Activated CD4-positive, alpha-beta memory T cell treated with anti-CD3 and anti-CD28 coated beads for 36 hours (primary cell): ENCODE data around the gene SEZ6L. TPM values are rescaled to one million over a fixed set of nuclear protein-coding genes. Genes with fewer than 3 reads are reported as not detected.

Source experiments
- CTCF ChIA-PET: fragments of 350-600 bp; sonication (Branson Sonifier 250); formaldehyde crosslinking; loops from one replicate; lab custom pipeline; 2021; ENCODE audit warnings: antibody characterized with exemption, inconsistent platforms; lab: Charles Lee
- POLR2A ChIA-PET: fragments of 350-600 bp; sonication (Branson Sonifier 250); formaldehyde crosslinking; loops from one replicate; lab custom pipeline; 2021; ENCODE audit warnings: antibody characterized with exemption; lab: Charles Lee
- DNase-seq: peaks from one replicate; pipeline ENCODE4 v3.0.0-alpha.2; 2020
- H3K27ac Mint-ChIP-seq: one replicate; pipeline ENCODE4 v1.8.0; 2021; ENCODE audit warnings: mixed read lengths
- H3K27me3 Mint-ChIP-seq: one replicate; pipeline ENCODE4 v1.8.0; 2021; ENCODE audit warnings: mixed read lengths
- H3K36me3 Mint-ChIP-seq: one replicate; pipeline ENCODE4 v1.8.0; 2021; ENCODE audit warnings: mixed read lengths
- H3K4me1 Mint-ChIP-seq: one replicate; pipeline ENCODE4 v1.8.0; 2021; ENCODE audit warnings: low read depth, mixed read lengths
- H3K4me3 Mint-ChIP-seq: one replicate; pipeline ENCODE4 v1.8.0; 2021; ENCODE audit warnings: mild to moderate bottlenecking, mixed read lengths
- H3K9me3 Mint-ChIP-seq: one replicate; pipeline ENCODE4 v1.8.0; 2021; ENCODE audit warnings: mixed read lengths
- intact Hi-C: fragments of 100-400 bp; cut with micrococcal nuclease; formaldehyde crosslinking; loops from one replicate; pipeline ENCODE4 v1.15.1; 2023
- total RNA-seq, 2 experiments: library from RNA; stranded (reverse); gene quantifications; one replicate each; pipeline ENCODE4 v1.2.3, GENCODE V29; 2021

The SEZ6L gene
- total RNA-seq, 2 experiments from 2014 or later = not detected

DNA sequence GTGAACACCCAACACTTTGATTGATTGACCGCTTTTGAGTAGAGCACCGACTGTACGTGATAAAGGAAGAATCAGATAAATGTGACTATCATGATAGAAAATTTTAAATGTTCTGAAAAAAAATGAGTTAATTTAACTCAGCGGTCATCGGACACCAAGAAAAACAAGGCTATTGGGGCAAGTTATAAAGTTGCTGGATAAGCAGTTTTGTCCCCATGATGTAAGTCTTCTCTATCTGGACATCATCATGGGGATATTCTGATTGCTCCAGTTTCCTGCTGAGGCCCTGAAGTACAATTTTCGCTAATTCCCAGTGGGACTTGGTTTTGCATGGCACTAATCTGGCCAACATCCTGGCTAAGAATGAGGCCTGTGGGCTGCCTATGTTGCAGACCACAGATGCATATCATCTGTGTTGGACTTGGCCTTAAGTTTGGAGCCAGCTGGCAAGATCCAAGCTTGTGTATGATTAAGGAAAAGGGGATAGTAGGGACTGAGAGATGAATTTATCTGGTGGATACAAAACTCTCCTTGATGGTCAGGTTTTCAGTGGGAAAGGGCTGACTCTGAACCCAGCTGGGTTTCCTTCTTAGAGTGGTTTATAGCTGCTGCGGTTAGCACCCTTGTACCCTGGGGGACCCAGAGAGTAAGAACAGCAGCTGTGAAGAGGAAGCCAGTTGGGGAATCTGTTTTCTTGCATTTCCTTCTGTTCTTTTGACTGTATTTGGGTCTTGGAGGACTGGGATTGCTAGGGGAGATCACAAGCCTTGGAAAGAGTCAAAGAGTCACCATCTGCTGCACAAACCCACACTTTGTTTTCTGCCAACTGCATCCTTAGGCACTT, 118.3 kb downstream of the SEZ6L start:
- intact Hi-C loops = no loop called here
- CTCF ChIA-PET = interaction anchor here (1.1 kb wide), 1 partner anchor 21 kb away, joined by 3 read pairs; no protein-coding TSS in a partner anchor
- no peak overlapping the region for H3K4me3 Mint-ChIP-seq
- POLR2A ChIA-PET = no interaction called here
- H3K27ac Mint-ChIP-seq = no peak overlapping the region
- H3K27me3 Mint-ChIP-seq = peaks cover 3% of the 10 kb centered on the region
- DNase-seq = no peak
- no peaks in the 10 kb centered on the region for H3K36me3 Mint-ChIP-seq
- no peaks in the 10 kb centered on the region for H3K9me3 Mint-ChIP-seq
- H3K4me1 Mint-ChIP-seq = no peaks in the 10 kb centered on the region

DNA sequence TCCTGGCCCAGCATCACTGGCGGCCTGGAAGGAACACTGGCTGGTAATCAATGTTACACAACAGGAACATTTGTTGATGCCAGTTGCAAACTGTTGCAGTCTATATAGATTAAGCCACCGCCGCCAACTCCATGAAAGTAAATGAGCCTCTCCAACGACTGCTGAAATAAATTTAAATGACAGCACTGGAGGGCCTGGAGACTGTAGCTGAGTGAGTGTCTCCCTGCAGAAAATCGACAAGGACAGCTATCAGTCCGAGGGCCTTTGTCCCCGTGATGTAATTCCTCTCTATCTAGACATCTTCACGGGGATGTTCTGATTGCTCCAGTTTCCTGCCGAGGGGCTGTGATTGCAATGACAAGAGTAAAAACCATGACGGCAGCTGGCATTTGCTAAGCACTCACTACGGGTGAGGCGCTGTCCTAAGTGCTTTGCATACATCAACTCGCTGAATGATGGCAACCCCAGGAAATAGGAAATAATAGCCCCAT, 120.4 kb downstream of the SEZ6L start:
- H3K27ac Mint-ChIP-seq = no peak overlapping the region
- no peak for DNase-seq
- H3K36me3 Mint-ChIP-seq = no peaks in the 10 kb centered on the region
- POLR2A ChIA-PET = no interaction called here
- H3K4me3 Mint-ChIP-seq = no peak overlapping the region
- H3K4me1 Mint-ChIP-seq = peaks cover 8% of the 10 kb centered on the region
- H3K27me3 Mint-ChIP-seq = peaks cover 2% of the 10 kb centered on the region
- H3K9me3 Mint-ChIP-seq = no peaks in the 10 kb centered on the region
- intact Hi-C loops = loop anchor here (5.0 kb wide), 1 partner anchor 722 kb away; no protein-coding TSS in a partner anchor
- CTCF ChIA-PET = no interaction called here

GRCh38 chr22:26291940-26292666, 122.8 kb downstream of the SEZ6L start:
- Mint-ChIP-seq H3K4me1 (peaks cover 14% of the 10 kb centered on the region), H3K27ac (no peak overlapping the region), H3K27me3 (no peaks in the 10 kb centered on the region), H3K36me3 (no peaks in the 10 kb centered on the region), H3K9me3 (no peaks in the 10 kb centered on the region), H3K4me3 (no peak overlapping the region)
- CTCF ChIA-PET = interaction anchor here (2.0 kb wide), 1 partner anchor 39 kb away, joined by 8 read pairs; no protein-coding TSS in a partner anchor
- intact Hi-C loops = loop anchor here (5.0 kb wide), 1 partner anchor 725 kb away; no protein-coding TSS in a partner anchor
- DNase-seq = no peak
- POLR2A ChIA-PET = no interaction called here

DNA sequence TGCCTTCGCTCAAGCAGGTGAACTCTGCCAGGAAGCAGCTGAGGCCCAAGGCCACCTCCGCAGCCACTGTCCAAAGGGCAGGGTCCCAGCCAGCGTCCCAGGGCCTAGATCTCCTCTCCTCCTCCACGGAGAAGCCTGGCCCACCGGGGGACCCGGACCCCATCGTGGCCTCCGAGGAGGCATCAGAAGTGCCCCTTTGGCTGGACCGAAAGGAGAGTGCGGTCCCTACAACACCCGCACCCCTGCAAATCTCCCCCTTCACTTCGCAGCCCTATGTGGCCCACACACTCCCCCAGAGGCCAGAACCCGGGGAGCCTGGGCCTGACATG, 123.4 kb downstream of the SEZ6L start:
- Mint-ChIP-seq H3K9me3 (no peaks in the 10 kb centered on the region), H3K36me3 (no peaks in the 10 kb centered on the region), H3K27ac (no peak overlapping the region), H3K27me3 (no peaks in the 10 kb centered on the region), H3K4me1 (peaks cover 14% of the 10 kb centered on the region), H3K4me3 (no peak overlapping the region)
- POLR2A ChIA-PET = no interaction called here
- CTCF ChIA-PET = interaction anchor here (2.0 kb wide), 1 partner anchor 39 kb away, joined by 8 read pairs; no protein-coding TSS in a partner anchor
- intact Hi-C loops = loop anchor here (5.0 kb wide), 1 partner anchor 725 kb away; no protein-coding TSS in a partner anchor
- no peak for DNase-seq

DNA sequence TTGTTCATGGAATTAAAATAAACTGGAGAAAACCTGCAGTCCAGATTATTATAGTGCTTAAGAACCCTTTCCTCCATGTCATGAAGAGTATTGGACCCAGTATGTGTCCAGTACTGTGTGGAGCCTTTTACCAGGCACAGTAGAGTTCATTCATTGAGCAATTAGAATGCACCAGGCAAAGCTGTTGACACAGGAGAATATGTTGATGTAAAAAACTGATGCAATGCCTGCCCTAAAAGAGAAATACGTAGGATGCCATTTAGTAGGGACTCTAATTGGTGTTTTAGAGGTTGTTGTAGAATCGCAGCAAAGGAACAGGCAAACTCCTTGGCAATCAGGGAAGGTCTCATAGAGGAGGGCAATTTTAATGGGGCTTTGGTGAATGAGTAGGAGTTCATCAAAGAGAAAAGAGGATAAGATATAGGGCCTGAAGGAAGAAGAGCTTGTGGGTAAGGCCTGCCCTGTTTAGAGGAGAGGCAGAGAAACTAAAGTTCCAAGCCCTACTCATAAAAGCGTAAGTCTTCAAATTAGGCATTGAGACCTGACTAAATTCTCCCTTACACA, 126.4 kb downstream of the SEZ6L start:
- Mint-ChIP-seq H3K36me3 (no peaks in the 10 kb centered on the region), H3K27me3 (no peaks in the 10 kb centered on the region), H3K27ac (no peak overlapping the region), H3K9me3 (no peaks in the 10 kb centered on the region), H3K4me1 (peaks cover 14% of the 10 kb centered on the region), H3K4me3 (no peak overlapping the region)
- DNase-seq = no peak
- intact Hi-C loops = no loop called here
- CTCF ChIA-PET = no interaction called here
- POLR2A ChIA-PET = no interaction called here

DNA sequence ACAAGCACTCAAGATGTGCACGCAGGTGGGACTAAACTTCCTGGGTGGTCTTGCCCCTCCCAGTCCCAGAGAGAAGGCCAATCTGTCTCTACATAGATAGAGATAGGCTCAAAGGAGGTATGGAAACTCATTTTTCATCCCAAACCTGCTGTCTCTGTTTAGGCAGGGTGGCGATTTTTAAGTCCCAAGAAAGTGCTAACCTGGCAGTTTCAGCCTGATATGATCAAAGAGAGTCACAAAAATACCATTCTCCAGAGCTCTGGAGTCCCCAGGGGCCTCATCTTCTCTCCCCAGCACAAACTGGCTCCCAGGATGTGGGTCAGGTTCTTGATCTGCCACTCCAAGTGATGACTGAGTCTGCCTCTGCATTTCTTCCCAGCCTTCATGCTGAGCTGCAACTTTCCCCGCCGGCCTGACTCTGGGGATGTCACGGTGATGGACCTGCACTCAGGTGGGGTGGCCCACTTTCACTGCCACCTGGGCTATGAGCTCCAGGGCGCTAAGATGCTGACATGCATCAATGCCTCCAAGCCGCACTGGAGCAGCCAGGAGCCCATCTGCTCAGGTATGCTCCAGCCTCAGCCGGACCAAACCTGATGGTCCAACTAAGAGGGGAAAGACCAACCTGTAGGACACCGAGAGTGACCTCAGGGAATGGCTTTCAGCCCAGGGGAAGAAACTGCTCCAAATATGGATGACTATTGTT, 129.5 kb downstream of the SEZ6L start:
- Mint-ChIP-seq H3K4me3 (no peak overlapping the region), H3K4me1 (peaks cover 14% of the 10 kb centered on the region)
- CTCF ChIA-PET = no interaction called here

DNA sequence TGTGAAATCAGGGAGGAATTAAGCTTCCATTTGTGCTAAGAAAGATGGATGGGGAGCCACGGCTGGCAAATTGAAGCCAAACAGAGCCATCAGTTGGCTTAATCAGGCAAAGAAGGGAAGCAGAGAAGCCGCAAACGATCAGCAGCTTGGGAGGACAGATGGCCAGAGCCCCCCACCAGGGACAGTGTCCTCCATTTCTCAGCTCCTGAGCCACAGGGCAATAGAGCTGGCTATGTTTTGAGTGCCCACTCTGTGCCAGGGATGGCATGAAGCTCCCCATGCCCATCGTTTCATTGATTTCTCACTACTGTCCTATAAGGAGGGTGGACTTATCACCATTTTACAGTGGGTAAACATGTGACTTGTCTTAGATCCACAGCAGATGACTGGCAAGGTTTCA, 133.5 kb downstream of the SEZ6L start:
- Mint-ChIP-seq H3K9me3 (no peaks in the 10 kb centered on the region), H3K4me3 (no peak overlapping the region), H3K4me1 (no peaks in the 10 kb centered on the region), H3K36me3 (no peaks in the 10 kb centered on the region), H3K27ac (no peak overlapping the region), H3K27me3 (peaks cover 11% of the 10 kb centered on the region)
- ChIA-PET CTCF (no interaction called here), POLR2A (no interaction called here)
- intact Hi-C loops = no loop called here
- no peak for DNase-seq

More for the DNA sequence above, 129.5 kb downstream of the SEZ6L start:
- Mint-ChIP-seq H3K36me3 (no peaks in the 10 kb centered on the region), H3K27ac (no peak overlapping the region), H3K27me3 (peaks cover 5% of the 10 kb centered on the region), H3K9me3 (no peaks in the 10 kb centered on the region)
- intact Hi-C loops = no loop called here
- POLR2A ChIA-PET = no interaction called here
- no peak for DNase-seq

GRCh38 chr22:26303475-26303874, 134.2 kb downstream of the SEZ6L start:
- Mint-ChIP-seq H3K4me3 (no peak overlapping the region), H3K9me3 (no peaks in the 10 kb centered on the region), H3K27ac (no peak overlapping the region), H3K27me3 (peaks cover 14% of the 10 kb centered on the region), H3K4me1 (no peaks in the 10 kb centered on the region), H3K36me3 (no peaks in the 10 kb centered on the region)
- ChIA-PET POLR2A (no interaction called here), CTCF (no interaction called here)
- intact Hi-C loops = no loop called here
- DNase-seq = no peak

GRCh38 chr22:26304730-26305129, 135.5 kb downstream of the SEZ6L start:
- Mint-ChIP-seq H3K9me3 (no peaks in the 10 kb centered on the region), H3K36me3 (no peaks in the 10 kb centered on the region), H3K27ac (no peak overlapping the region), H3K4me3 (no peak overlapping the region), H3K4me1 (no peaks in the 10 kb centered on the region), H3K27me3 (peaks cover 14% of the 10 kb centered on the region)
- ChIA-PET CTCF (no interaction called here), POLR2A (no interaction called here)
- intact Hi-C loops = no loop called here
- no peak for DNase-seq

GRCh38 chr22:26308467-26308866, 139.2 kb downstream of the SEZ6L start:
- intact Hi-C loops = no loop called here
- no peak for DNase-seq
- H3K4me1 Mint-ChIP-seq = no peaks in the 10 kb centered on the region
- POLR2A ChIA-PET = no interaction called here
- H3K27ac Mint-ChIP-seq = no peak overlapping the region
- H3K9me3 Mint-ChIP-seq = no peaks in the 10 kb centered on the region
- CTCF ChIA-PET = no interaction called here
- H3K27me3 Mint-ChIP-seq = peaks cover 10% of the 10 kb centered on the region
- no peak overlapping the region for H3K4me3 Mint-ChIP-seq
- no peaks in the 10 kb centered on the region for H3K36me3 Mint-ChIP-seq

GRCh38 chr22:26310616-26311015, 141.4 kb downstream of the SEZ6L start:
- Mint-ChIP-seq H3K27me3 (peaks cover 15% of the 10 kb centered on the region), H3K27ac (no peak overlapping the region), H3K36me3 (no peaks in the 10 kb centered on the region), H3K9me3 (no peaks in the 10 kb centered on the region), H3K4me3 (no peak overlapping the region), H3K4me1 (no peaks in the 10 kb centered on the region)
- ChIA-PET CTCF (no interaction called here), POLR2A (no interaction called here)
- intact Hi-C loops = no loop called here
- no peak for DNase-seq

- Mint-ChIP-seq H3K27me3 (peaks cover 10% of the 10 kb centered on the region), H3K36me3 (no peaks in the 10 kb centered on the region), H3K27ac (no peak overlapping the region), H3K4me3 (no peak overlapping the region), H3K9me3 (no peaks in the 10 kb centered on the region), H3K4me1 (no peaks in the 10 kb centered on the region)
- intact Hi-C loops = no loop called here
- ChIA-PET POLR2A (no interaction called here), CTCF (no interaction called here)
- DNase-seq = no peak
Observed at GRCh38 chr22:26313291-26313690, 144.0 kb downstream of the SEZ6L start.
